Calu3 (cell line): ENCODE measurements around the gene KRTAP10-1. TPM values are rescaled to one million over a fixed set of nuclear protein-coding genes. Genes with fewer than 3 reads are reported as not detected.

Experiments
- BruUV-seq: library from RNA; stranded (reverse); fragments of 400-500 nt; replicated peaks from 2 replicates; lab custom pipeline; 2021; lab: Mats Ljungman, UMichigan
- CTCF ChIA-PET: fragments of 300-600 bp; sonication (Branson Sonifier 250); formaldehyde crosslinking; loops from one replicate; lab custom pipeline; 2022; ENCODE audit warnings: antibody characterized with exemption; lab: Charles Lee
- DNase-seq: peaks from one replicate; pipeline ENCODE4 v3.0.0; 2022
- H3K27ac Mint-ChIP-seq: one replicate; pipeline ENCODE4 v1.8.0; 2022; ENCODE audit warnings: mixed read lengths; ENCODE audit not compliant: unreplicated experiment
- H3K27me3 Mint-ChIP-seq: one replicate; pipeline ENCODE4 v1.8.0; 2022; ENCODE audit warnings: mixed read lengths; ENCODE audit not compliant: unreplicated experiment
- H3K36me3 Mint-ChIP-seq: one replicate; pipeline ENCODE4 v1.8.0; 2022; ENCODE audit warnings: mild to moderate bottlenecking, moderate library complexity, mixed read lengths; ENCODE audit not compliant: insufficient read depth, unreplicated experiment
- H3K4me1 Mint-ChIP-seq: one replicate; pipeline ENCODE4 v1.8.0; 2022; ENCODE audit warnings: mild to moderate bottlenecking, low read depth, mixed read lengths; ENCODE audit not compliant: unreplicated experiment
- H3K4me3 Mint-ChIP-seq: one replicate; pipeline ENCODE4 v1.8.0; 2022; ENCODE audit warnings: mild to moderate bottlenecking, low read depth, moderate library complexity, mixed read lengths; ENCODE audit not compliant: unreplicated experiment
- H3K9me3 Mint-ChIP-seq: one replicate; pipeline ENCODE4 v1.8.0; 2022; ENCODE audit warnings: low read depth, mixed read lengths; ENCODE audit not compliant: unreplicated experiment
- intact Hi-C: fragments of 100-400 bp; cut with micrococcal nuclease; formaldehyde crosslinking; loops from one replicate; pipeline ENCODE4 v1.10.0; 2022; ENCODE audit not compliant: unreplicated experiment
- total RNA-seq: library from RNA; stranded (reverse); gene quantifications from 2 replicates; pipeline ENCODE4 v1.2.3, GENCODE V29; 2022
- TF ChIP-seq, protein P1 (sequence below): fragments of 200-600 bp; IDR thresholded peaks from one replicate; pipeline ENCODE4 v1.8.0; 2022; ENCODE audit warnings: antibody characterized with exemption; ENCODE audit not compliant: unreplicated experiment

The KRTAP10-1 gene
- total RNA-seq, 1 experiment from 2014 or later = not detected

DNA sequence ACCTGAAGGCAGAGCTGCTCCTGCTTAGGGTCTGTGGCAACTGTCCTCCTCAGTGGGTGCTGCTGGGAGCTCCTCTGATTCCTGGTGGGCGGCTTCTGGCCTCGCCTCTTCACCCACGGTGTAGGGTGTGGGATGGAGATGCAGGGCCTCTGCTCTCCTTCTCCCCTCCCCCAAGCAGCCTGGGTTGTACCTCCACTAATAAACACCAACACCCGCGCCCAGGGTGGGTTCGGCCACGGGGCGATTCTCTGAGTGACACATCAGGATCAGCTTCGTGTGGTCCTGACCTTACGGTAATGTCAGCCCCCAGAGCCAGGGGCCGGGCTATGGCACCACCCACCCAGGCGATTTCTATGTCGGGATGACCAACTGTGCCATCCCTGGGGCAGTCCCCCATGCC, 23.7 kb downstream of the KRTAP10-1 start:
- Mint-ChIP-seq H3K9me3 (peaks cover 3% of the 10 kb centered on the region), H3K27me3 (peaks cover 41% of the 10 kb centered on the region), H3K4me1 (no peaks in the 10 kb centered on the region), H3K36me3 (no peaks in the 10 kb centered on the region), H3K4me3 (no peak overlapping the region), H3K27ac (no peak overlapping the region)
- no TSS peak for BruUV-seq
- CTCF ChIA-PET = no interaction called here
- TF ChIP-seq, protein P1, sequence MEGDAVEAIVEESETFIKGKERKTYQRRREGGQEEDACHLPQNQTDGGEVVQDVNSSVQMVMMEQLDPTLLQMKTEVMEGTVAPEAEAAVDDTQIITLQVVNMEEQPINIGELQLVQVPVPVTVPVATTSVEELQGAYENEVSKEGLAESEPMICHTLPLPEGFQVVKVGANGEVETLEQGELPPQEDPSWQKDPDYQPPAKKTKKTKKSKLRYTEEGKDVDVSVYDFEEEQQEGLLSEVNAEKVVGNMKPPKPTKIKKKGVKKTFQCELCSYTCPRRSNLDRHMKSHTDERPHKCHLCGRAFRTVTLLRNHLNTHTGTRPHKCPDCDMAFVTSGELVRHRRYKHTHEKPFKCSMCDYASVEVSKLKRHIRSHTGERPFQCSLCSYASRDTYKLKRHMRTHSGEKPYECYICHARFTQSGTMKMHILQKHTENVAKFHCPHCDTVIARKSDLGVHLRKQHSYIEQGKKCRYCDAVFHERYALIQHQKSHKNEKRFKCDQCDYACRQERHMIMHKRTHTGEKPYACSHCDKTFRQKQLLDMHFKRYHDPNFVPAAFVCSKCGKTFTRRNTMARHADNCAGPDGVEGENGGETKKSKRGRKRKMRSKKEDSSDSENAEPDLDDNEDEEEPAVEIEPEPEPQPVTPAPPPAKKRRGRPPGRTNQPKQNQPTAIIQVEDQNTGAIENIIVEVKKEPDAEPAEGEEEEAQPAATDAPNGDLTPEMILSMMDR = no peak
- no peak for DNase-seq
- intact Hi-C loops = no loop called here

DNA sequence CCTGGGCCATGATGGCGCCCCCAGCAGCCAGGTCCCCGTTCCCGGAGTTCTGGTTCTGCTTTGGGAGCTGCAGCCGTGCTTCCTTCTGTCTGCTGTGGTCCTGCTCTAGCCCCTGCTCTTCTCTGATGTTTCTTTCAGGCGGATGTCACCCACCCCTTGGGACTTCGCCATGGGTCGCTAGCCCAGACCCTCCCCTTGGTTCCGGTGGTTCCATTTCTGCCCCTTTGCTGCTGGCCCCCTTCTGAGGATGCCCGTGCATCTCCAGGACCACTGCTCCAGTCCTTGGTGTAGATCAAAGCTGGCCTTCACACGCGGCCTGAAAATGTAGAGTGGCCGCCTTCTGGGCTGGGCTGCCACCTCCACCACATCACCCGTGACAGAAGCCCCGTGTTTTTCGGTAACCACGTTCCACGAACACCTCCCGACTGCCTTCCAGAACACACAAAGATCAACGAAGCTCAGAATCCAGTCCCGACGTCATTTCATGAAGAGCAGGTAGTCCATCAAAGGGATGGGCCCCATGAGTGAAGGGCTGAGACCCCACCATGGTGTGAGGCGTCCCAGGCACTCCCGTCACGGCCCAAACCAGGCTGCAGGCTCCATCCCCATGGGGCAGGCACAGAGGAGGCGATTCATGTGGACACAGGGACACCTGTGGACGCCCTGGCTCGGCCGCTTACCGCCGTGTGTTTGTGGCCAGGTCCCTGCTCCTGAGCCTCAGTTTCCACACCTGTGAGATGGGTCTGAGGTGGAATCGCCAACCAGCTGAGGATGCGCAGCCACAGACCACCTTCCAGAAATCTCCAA, 24.4 kb downstream of the KRTAP10-1 start:
- Mint-ChIP-seq H3K27ac (no peak overlapping the region), H3K4me1 (no peaks in the 10 kb centered on the region), H3K36me3 (no peaks in the 10 kb centered on the region), H3K4me3 (no peak overlapping the region), H3K9me3 (peaks cover 3% of the 10 kb centered on the region), H3K27me3 (peaks cover 46% of the 10 kb centered on the region)
- TF ChIP-seq, protein P1 = no peak
- intact Hi-C loops = no loop called here
- no peak for DNase-seq
- CTCF ChIA-PET = interaction anchor here (0.6 kb wide), 1 partner anchor 434 kb away, joined by 4 read pairs; no protein-coding TSS in a partner anchor
- BruUV-seq = no TSS peak

DNA sequence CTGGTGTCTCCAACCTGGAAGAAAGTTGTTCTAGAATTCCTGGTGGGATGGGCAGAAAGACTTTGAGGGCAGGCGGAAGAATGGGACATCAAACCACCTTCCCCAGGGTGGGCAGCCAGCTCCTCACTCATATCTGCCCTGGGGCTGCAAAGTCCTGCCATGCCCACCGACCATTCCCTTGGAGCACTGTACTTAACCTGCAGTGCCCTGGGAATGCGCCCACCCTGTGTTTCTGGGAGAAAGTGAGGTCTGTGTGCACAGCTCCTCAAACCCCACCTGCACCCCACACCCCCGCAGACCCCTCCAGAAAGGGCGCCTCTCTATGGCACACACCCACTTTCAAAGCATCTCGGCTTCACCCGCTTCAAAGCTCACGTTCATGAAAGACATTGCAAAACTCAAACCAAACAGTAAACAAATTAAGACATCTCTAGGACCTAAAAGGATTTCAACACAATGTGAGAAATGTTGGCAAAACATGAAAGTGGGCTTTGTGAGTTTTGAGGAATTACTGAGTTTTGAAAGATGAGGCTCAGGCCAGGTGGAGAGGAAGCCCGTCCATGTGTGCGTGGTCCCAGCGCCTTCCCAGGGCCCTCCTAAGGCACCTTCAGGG, 25.1 kb downstream of the KRTAP10-1 start:
- Mint-ChIP-seq H3K9me3 (peaks cover 3% of the 10 kb centered on the region), H3K4me3 (no peak overlapping the region)
- intact Hi-C loops = no loop called here

DNA sequence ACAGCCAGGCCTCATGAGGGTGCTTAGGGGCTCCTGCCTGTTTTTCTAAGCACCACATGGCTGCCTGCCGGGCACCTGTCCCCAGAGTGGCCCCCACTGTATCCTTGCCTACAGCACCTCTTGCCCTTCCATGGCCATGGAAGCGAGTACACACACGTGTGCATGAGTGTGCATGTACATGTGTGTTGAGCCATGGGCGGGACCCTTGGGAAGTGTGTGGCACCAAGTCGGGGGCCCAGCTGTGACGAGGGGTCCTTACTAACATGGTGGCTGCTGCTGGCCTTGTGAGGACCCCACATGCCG, 25.8 kb downstream of the KRTAP10-1 start:
- Mint-ChIP-seq H3K4me3 (no peak overlapping the region), H3K27ac (no peak overlapping the region), H3K27me3 (peaks cover 57% of the 10 kb centered on the region), H3K4me1 (no peaks in the 10 kb centered on the region), H3K9me3 (peaks cover 3% of the 10 kb centered on the region), H3K36me3 (no peaks in the 10 kb centered on the region)
- intact Hi-C loops = no loop called here
- DNase-seq = no peak
- BruUV-seq = no TSS peak
- CTCF ChIA-PET = no interaction called here
- TF ChIP-seq, protein P1 = no peak

More for the DNA sequence above, 25.1 kb downstream of the KRTAP10-1 start:
- no peak for DNase-seq
- Mint-ChIP-seq H3K36me3 (no peaks in the 10 kb centered on the region), H3K27me3 (peaks cover 51% of the 10 kb centered on the region), H3K4me1 (no peaks in the 10 kb centered on the region), H3K27ac (no peak overlapping the region)
- CTCF ChIA-PET = interaction anchor here (0.6 kb wide), 1 partner anchor 435 kb away, joined by 4 read pairs; no protein-coding TSS in a partner anchor
- TF ChIP-seq, protein P1 = no peak
- BruUV-seq = no TSS peak
